Heart left ventricle (tissue), 16 donors: Measurements from ENCODE around the gene SLC31A1. TPM values are rescaled to one million over a fixed set of nuclear protein-coding genes. Genes with fewer than 3 reads are reported as not detected.

Experiments used
- ATAC-seq, 4 donors: fragments of 200-7000 bp; cut with Tn5 transposase; one replicate each; pipeline ENCODE4 v1.9.1; 2020 to 2022; ENCODE audit warnings: moderate library complexity in 4 of 4, mild to moderate bottlenecking in 3 of 4, moderate number of reproducible peaks in 1 of 4
- DNase-seq, 5 donors: peaks; one replicate each; pipeline ENCODE4 v3.0.0-alpha.2; 2020
- H3K27ac ChIP-seq, 12 donors: fragments of 200-600 bp; sonication (generic) in 4 of 12; one replicate each; pipeline versions ENCODE4 v1.5.0 to v1.8.0; 2016 to 2022; ENCODE audit warnings: mild to moderate bottlenecking in 2 of 12
- H3K27me3 ChIP-seq, 9 donors: fragments of 200-600 bp; sonication (generic) in 2 of 9; one replicate each; pipeline versions ENCODE4 v1.5.1 to v1.8.0; 2016 to 2022; ENCODE audit warnings: mild to moderate bottlenecking in 3 of 9
- H3K36me3 ChIP-seq, 9 donors: fragments of 200-600 bp; sonication (generic) in 2 of 9; one replicate each; pipeline versions ENCODE4 v1.5.0 to v1.8.0; 2018 to 2022; ENCODE audit warnings: mild to moderate bottlenecking in 2 of 9
- H3K4me1 ChIP-seq, 12 donors: fragments of 200-600 bp; sonication (generic) in 4 of 12; one replicate each; pipeline versions ENCODE4 v1.5.0 to v1.8.0; 2016 to 2022; ENCODE audit warnings: mild to moderate bottlenecking in 3 of 12
- H3K4me3 ChIP-seq, 12 donors: fragments of 200-600 bp; sonication (generic) in 4 of 12; one replicate each; pipeline versions ENCODE4 v1.5.0 to v1.8.0; 2017 to 2022; ENCODE audit warnings: mild to moderate bottlenecking in 9 of 12, moderate library complexity in 4 of 12
- H3K9me3 ChIP-seq, 12 donors: fragments of 200-600 bp; sonication (generic) in 4 of 12; one replicate each; pipeline versions ENCODE4 v1.5.0 to v1.8.0; 2016 to 2022; ENCODE audit warnings: mild to moderate bottlenecking in 1 of 12
- POLR2A ChIP-seq, 2 donors: fragments of 450-650 bp; IDR thresholded peaks; one replicate each; pipeline ENCODE4 v1.6.1; 2017; ENCODE audit warnings: antibody characterized with exemption in 2 of 2, mild to moderate bottlenecking in 2 of 2, moderate library complexity in 2 of 2
- WGBS, 4 donors: extraction: QIAGEN DNeasy Blood & Tissue Kit in 2 of 4; methylation state at CpG; one replicate each; pipeline versions ENCODE4 v1.1.5 to v1.1.7; 2013 to 2018; 5-methylcytosine and 5-hydroxymethylcytosine counted together
- intact Hi-C, 10 donors: fragments of 100-400 bp; cut with DNase I; formaldehyde crosslinking; loops; one replicate each; pipeline versions ENCODE4 v1.11.1 to v1.14.2; 2022
- polyA plus RNA-seq, 2 donors: library from polyadenylated mRNA; stranded (reverse); fragments of 200-250 nt; gene quantifications; one replicate each; pipeline ENCODE4 v1.2.3, GENCODE V29; 2013
- total RNA-seq, 9 donors: library from RNA; depleted of rRNA in 2 of 9; stranded (reverse); fragments of >200 nt in 2 of 9; fragmentation: NEBNext Ultra II Directional in 3 of 9; extraction: Animal tissue kit (Norgen Biotek cat#: 25700) in 3 of 9; gene quantifications; one replicate each; pipeline versions ENCODE4 v1.1.0 to v1.2.4, GENCODE V29; 2016 to 2023
- TF ChIP-seq, protein P1 (sequence below), 12 donors: fragments of 200-600 bp; sonication (generic) in 4 of 12; IDR thresholded peaks; one replicate each; pipeline versions ENCODE4 v1.5.0 to v1.8.0; 2018 to 2022; ENCODE audit warnings: antibody characterized with exemption in 12 of 12, mild to moderate bottlenecking in 5 of 12
- donor health status: ischemic (EF 13 %, LVEDD 7.1; RV severe dilation, severe dysfunction).
- donor health status: healthy with polysubstance abuse.
- donor health status: DM: no; HTN: yes; CAD: no.
- donor health status: DM: no; HTN: no; CAD: no.
- donor health status: ischemic (EF 25% LVEDD 6.9; RV normal size, moderate dysfunction).
- donor health status: ischemic (EF 25% LVEDD 5.7; RV mildly dilated, moderate dysfunction).
- donor health status: healthy.
- donor health status: DM: yes; HTN: yes; CAD: no.
- donor health status: ischemic (EF 35%, LVEDD 5.7; RV mildly dilated, moderate dysfunction).
- donor health status: nonischemic (EF 11% LVEDD 7.7; RV severe dilation, severe dysfunction).
- donor health status: DM: yes; HTN: yes; CAD: no.
- donor health status: PGD.
- donor health status: ischemic (EF 29% LVEDD 5.4; RV normal size, mild dysfunction).
- donor health status: nonischemic (EF 23%, LVEDD 6.1; RV moderate dilation, normal function).

SLC31A1 gene
- total and polyA plus RNA-seq, 11 donors = 4.2 to 22.3 (median 10.7) TPM

DNA sequence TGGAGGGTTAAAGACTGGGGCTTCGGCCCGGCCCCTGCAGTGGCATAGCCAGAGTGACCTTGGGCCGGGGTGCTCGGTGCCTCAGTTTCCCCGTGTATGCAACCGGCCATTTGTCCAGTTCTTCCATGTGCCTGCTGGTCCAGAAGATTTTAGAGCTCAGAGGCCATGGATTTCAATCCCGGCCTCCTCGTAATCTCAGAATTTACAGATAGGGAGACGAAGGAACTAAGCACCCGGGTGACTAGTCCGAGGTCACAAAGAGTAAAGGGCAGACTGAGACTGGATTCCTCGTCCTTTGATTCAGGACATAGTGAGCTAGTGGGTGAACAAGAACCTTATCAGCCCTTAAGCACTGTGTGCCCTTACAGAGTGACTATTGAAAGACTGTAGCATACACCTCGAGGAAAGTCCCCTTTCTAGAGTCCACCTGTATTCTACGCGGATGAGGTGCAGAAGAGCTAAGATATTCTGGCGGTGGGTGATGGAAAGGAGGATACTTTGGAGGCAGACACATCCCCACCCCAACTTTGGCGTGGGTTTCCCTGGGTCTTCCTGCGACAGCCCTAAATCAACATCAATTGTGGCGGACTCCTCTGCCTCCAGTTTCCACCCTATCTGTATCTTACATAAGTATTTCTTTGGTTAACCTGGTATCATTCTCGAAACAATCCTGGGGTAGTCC, 597 bp downstream of the SLC31A1 start:
- DNase-seq = no peak
- no peaks in the 10 kb centered on the region for H3K27me3 ChIP-seq
- no peaks in the 10 kb centered on the region for H3K9me3 ChIP-seq
- H3K4me1 ChIP-seq = peaks cover 0 to 71% (median 42%) of the 10 kb centered on the region in 12 donors
- H3K36me3 ChIP-seq = peaks cover 0 to 8% (median 0%) of the 10 kb centered on the region in 9 donors
- ATAC-seq = peak; percentile 6 to 43 (median 24)
- H3K27ac ChIP-seq = peak overlapping the region; percentile 33 to 92 (median 87)
- intact Hi-C loops = loop anchor here in 6 of 10 donors (1.0 to 10.0 kb wide), 4 partner anchors 50 to 71 kb away; partner anchors contain the start of genes CDC26 (in 4 of the 6), PRPF4 (in 4 of the 6) and SLC31A2 (in 1 of the 6)
- peak overlapping the region; percentile 38 to 95 (median 82) for H3K4me3 ChIP-seq
- no peak for TF ChIP-seq POLR2A (IDR thresholded peaks at IDR 0.05)
- WGBS, 4 donors = 8 to 10% (median 8%) methylated on average over 16 to 20 of the region's 20 CpGs

DNA sequence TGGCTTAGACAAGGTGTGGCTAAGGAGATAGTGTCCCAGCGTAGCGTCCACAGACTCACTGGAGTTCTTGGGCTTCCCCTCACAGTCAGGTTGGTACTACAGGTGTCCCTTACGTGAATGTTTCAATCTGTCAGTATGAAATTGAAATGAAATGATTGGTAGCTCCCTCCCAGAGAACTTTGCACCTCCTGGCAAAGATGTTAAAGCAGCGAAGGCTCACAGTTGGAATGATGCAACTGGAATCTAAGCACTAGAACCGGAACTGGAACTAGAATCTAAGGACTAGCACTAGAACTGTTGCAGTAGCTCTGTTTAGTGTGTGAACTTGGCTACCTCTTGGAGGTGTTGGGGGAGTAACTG, 1.1 kb downstream of the SLC31A1 start:
- Histone ChIP-seq H3K4me3 (peak overlapping the region in 11 of 12 donors; percentile 57 to 95 (median 84)), H3K4me1 (peaks cover 0 to 69% (median 42%) of the 10 kb centered on the region in 12 donors), H3K27me3 (no peaks in the 10 kb centered on the region), H3K27ac (peak overlapping the region in 9 of 12 donors; percentile 81 to 92 (median 87)), H3K9me3 (no peaks in the 10 kb centered on the region), H3K36me3 (peaks cover 0 to 11% (median 2%) of the 10 kb centered on the region in 9 donors)
- TF ChIP-seq POLR2A (IDR thresholded peaks at IDR 0.05) = no peak
- TF ChIP-seq, protein P1, sequence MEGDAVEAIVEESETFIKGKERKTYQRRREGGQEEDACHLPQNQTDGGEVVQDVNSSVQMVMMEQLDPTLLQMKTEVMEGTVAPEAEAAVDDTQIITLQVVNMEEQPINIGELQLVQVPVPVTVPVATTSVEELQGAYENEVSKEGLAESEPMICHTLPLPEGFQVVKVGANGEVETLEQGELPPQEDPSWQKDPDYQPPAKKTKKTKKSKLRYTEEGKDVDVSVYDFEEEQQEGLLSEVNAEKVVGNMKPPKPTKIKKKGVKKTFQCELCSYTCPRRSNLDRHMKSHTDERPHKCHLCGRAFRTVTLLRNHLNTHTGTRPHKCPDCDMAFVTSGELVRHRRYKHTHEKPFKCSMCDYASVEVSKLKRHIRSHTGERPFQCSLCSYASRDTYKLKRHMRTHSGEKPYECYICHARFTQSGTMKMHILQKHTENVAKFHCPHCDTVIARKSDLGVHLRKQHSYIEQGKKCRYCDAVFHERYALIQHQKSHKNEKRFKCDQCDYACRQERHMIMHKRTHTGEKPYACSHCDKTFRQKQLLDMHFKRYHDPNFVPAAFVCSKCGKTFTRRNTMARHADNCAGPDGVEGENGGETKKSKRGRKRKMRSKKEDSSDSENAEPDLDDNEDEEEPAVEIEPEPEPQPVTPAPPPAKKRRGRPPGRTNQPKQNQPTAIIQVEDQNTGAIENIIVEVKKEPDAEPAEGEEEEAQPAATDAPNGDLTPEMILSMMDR (IDR thresholded peaks at IDR 0.05) = no peak
- 28 to 44% (median 41%) methylated on average over 5 of the region's 5 CpGs for WGBS, 4 donors
- intact Hi-C loops = loop anchor here in 5 of 10 donors (5.0 to 10.0 kb wide), 2 partner anchors 50 to 52 kb away; partner anchors contain the start of genes CDC26 (in 3 of the 5) and PRPF4 (in 3 of the 5)
- DNase-seq (no peak), ATAC-seq (no peak)

DNA sequence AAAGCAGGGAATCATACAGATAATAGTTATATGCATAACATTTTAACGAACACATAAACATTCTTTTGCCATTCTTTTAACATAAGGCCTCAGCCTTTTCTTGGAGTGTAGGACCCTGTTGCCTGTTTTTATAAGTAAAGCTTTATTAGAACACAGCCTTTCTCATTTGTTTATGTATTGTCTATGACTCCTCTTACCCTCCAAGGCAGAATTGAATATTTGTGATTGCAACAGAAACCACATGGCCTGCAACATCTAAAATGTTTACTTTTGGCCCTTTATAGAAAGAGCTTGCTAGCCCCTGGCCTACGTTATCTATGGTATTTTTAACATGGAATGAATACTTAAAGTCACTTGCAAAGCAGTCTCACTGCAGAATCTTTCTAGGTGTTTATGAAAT, 2.6 kb downstream of the SLC31A1 start:
- ATAC-seq = no peak
- intact Hi-C loops = loop anchor here in 5 of 10 donors (5.0 to 10.0 kb wide), 2 partner anchors 48 to 51 kb away; partner anchors contain the start of genes CDC26 (in 3 of the 5) and PRPF4 (in 3 of the 5)
- Histone ChIP-seq H3K36me3 (peaks cover 0 to 17% (median 0%) of the 10 kb centered on the region in 9 donors), H3K27ac (no peak overlapping the region), H3K9me3 (no peaks in the 10 kb centered on the region), H3K27me3 (no peaks in the 10 kb centered on the region), H3K4me3 (no peak overlapping the region), H3K4me1 (peaks cover 0 to 54% (median 40%) of the 10 kb centered on the region in 12 donors)
- no peak for TF ChIP-seq POLR2A (IDR thresholded peaks at IDR 0.05)
- DNase-seq = no peak
- 72 to 77% (median 77%) methylated on average over 2 of the region's 2 CpGs for WGBS, 4 donors

DNA sequence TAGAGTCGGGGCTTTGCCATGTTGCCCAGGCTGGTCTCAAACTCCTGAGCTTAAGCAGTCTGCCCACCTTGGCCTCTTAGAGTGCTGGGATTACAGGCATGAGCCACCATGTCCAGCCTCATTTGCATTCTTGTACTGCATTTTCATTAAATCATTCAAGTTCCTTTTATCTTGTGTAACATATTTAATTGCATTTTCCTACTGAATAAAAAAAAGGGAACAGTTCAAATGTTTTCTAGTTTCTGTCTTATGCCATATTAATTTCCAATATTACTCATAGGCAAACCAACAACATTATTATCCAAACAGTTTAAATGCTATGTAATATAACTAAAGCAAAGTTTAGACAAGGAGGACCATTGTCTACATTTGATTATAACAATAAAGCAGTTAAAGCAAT, 6.1 kb downstream of the SLC31A1 start:
- Histone ChIP-seq H3K4me1 (peaks cover 0 to 39% (median 21%) of the 10 kb centered on the region in 12 donors), H3K36me3 (peaks cover 0 to 13% (median 0%) of the 10 kb centered on the region in 9 donors), H3K4me3 (no peak overlapping the region), H3K27me3 (no peaks in the 10 kb centered on the region), H3K27ac (peak overlapping the region in 1 of 12 donors; percentile 3), H3K9me3 (no peaks in the 10 kb centered on the region)
- ATAC-seq (no peak), DNase-seq (no peak)
- intact Hi-C loops = loop anchor here in 3 of 10 donors (10.0 kb wide), 1 partner anchor 47 kb away; the partner anchor contains the start of genes CDC26 (in 3 of the 3) and PRPF4 (in 3 of the 3)
- TF ChIP-seq, protein P1 (IDR thresholded peaks at IDR 0.05) = no peak
- TF ChIP-seq POLR2A (IDR thresholded peaks at IDR 0.05) = no peak
- WGBS, 4 donors = 0 to 94% (median 91%) methylated on average over 1 of the region's 1 CpG

DNA sequence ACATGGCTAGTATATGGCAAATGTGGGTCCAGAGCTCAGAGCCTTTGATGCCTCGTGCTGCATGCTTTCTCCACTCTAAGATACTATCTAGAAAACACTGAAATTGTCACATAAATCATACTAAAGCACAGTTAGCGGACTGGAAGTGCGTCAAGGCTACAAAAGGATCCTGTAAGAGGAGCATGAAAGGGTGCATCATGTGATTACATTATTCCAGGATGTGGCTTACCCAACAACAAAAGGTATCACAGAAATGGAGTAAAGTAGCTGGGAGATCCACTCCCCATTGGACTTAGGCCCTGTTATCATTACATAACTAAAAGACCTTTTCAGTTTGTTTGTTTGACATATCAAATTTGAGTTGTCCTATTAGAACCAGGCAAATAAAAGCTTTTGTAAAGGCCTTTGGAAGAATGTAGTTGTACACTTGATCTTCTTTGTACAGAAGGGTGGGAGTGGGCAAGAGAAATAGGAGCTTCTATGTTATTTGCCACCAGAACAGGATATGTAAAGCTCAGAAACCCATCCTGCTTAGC, 6.9 kb downstream of the SLC31A1 start:
- no peak for TF ChIP-seq POLR2A (IDR thresholded peaks at IDR 0.05)
- TF ChIP-seq, protein P1 (IDR thresholded peaks at IDR 0.05) = no peak
- Histone ChIP-seq H3K36me3 (peaks cover 0 to 13% (median 0%) of the 10 kb centered on the region in 9 donors), H3K4me3 (no peak overlapping the region), H3K27ac (no peak overlapping the region), H3K4me1 (peaks cover 0 to 39% (median 16%) of the 10 kb centered on the region in 12 donors), H3K9me3 (no peaks in the 10 kb centered on the region), H3K27me3 (no peaks in the 10 kb centered on the region)
- intact Hi-C loops = loop anchor here in 3 of 10 donors (10.0 kb wide), 1 partner anchor 47 kb away; the partner anchor contains the start of genes CDC26 (in 3 of the 3) and PRPF4 (in 3 of the 3)
- no peak for DNase-seq
- 86 to 92% (median 88%) methylated on average over 3 of the region's 3 CpGs for WGBS, 4 donors
- no peak for ATAC-seq
